Breast epithelium (tissue), 4 donors: ENCODE results near the gene EIPR1. TPM values are rescaled to one million over a fixed set of nuclear protein-coding genes. Genes with fewer than 3 reads are reported as not detected.

Experiments
- DNase-seq, 2 donors: peaks; one replicate each; pipeline ENCODE4 v3.0.0-alpha.2; 2019; ENCODE audit warnings: low spot score in 2 of 2
- H3K27ac ChIP-seq, 2 donors: fragments of 200-600 bp; sonication (generic) in 1 of 2; one replicate each; pipeline ENCODE4 v1.5.1; 2016 to 2019; ENCODE audit warnings: mild to moderate bottlenecking in 1 of 2
- H3K27me3 ChIP-seq, 2 donors: fragments of 200-600 bp; sonication (generic) in 1 of 2; one replicate each; pipeline versions ENCODE4 v1.5.1 to v1.6.0; 2017 to 2019; ENCODE audit warnings: control low read depth in 1 of 2, mild to moderate bottlenecking in 1 of 2
- H3K36me3 ChIP-seq: fragments of 200-600 bp; one replicate; pipeline ENCODE4 v1.5.1; 2019
- H3K4me1 ChIP-seq, 2 donors: fragments of 200-600 bp; sonication (generic); one replicate each; pipeline ENCODE4 v1.5.1; 2016 to 2019; ENCODE audit warnings: control low read depth in 1 of 2
- H3K4me3 ChIP-seq, 3 donors: fragments of 200-600 bp; sonication (generic); 1 replicate in 2 of 3; 2 replicates in 1 of 3; pipeline ENCODE4 v1.5.1; 2016 to 2019; ENCODE audit warnings: mild to moderate bottlenecking in 3 of 3, moderate library complexity in 2 of 3
- H3K9me3 ChIP-seq, 2 donors: fragments of 200-600 bp; sonication (generic) in 1 of 2; one replicate each; pipeline ENCODE4 v1.5.1; 2016 to 2019; ENCODE audit warnings: control low read depth in 1 of 2
- POLR2A ChIP-seq: fragments of 450-650 bp; IDR thresholded peaks from one replicate; pipeline ENCODE4 v1.6.1; 2016; ENCODE audit warnings: antibody characterized with exemption, mild to moderate bottlenecking, moderate library complexity
- POLR2AphosphoS5 ChIP-seq, 3 donors: sonication (generic); formaldehyde crosslinking; IDR thresholded peaks; one replicate each; pipeline ENCODE4 v1.6.1; 2017; ENCODE audit warnings: antibody characterized with exemption in 3 of 3
- intact Hi-C: fragments of 100-400 bp; cut with DNase I; formaldehyde crosslinking; loops from one replicate; pipeline ENCODE4 v1.15.1; 2023; ENCODE audit warnings: low total_unique reads
- total RNA-seq, 3 donors: library from RNA; depleted of rRNA; stranded (reverse); fragments of >200 nt; gene quantifications; one replicate each; pipeline ENCODE4 v1.1.0, GENCODE V29; 2016
- TF ChIP-seq, protein P1 (sequence below), 3 donors: fragments of 450-650 bp; IDR thresholded peaks; one replicate each; pipeline ENCODE4 v1.5.1; 2016 to 2017; ENCODE audit warnings: antibody characterized with exemption in 3 of 3, mild to moderate bottlenecking in 3 of 3, moderate library complexity in 3 of 3

Gene EIPR1
- total RNA-seq, 3 donors from 2014 or later, result 12.8 to 31.0 (median 23.3) TPM

DNA sequence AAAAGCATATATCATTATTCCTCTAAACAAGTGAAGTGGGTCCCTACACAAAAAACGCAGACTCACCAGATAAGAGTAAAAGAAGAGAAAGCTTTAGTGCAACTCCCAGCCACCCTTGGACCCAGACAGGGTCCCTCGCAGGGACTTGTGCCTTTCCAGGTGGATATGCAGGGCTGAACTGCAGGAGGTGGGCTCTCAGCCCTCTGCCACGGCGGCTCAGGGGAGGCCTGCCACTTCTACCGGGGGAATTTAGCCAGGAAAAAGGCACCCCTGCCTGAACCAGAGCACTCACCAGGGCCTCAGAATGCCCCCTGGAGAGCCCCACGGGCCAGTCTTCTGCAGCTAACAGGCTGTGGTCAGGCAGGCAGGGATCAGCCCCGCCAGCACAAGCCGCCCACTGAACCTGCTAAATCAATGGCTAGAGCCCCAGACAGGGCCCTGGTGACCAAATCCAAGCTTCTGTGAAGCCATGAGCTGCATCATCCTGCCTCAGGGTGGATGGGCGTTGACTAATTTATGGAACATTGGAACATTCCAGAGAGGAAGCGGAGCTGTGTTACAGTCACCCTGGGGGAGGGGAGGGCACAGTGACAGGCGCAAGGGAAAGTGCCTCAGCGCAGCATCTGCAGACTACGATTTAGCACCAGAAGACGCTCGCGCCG, 209.3 kb downstream of the EIPR1 start:
- H3K4me3 ChIP-seq, result no peak overlapping the region
- intact Hi-C loops, result no loop called here
- TF ChIP-seq POLR2A, result no peak
- TF ChIP-seq, protein P1, sequence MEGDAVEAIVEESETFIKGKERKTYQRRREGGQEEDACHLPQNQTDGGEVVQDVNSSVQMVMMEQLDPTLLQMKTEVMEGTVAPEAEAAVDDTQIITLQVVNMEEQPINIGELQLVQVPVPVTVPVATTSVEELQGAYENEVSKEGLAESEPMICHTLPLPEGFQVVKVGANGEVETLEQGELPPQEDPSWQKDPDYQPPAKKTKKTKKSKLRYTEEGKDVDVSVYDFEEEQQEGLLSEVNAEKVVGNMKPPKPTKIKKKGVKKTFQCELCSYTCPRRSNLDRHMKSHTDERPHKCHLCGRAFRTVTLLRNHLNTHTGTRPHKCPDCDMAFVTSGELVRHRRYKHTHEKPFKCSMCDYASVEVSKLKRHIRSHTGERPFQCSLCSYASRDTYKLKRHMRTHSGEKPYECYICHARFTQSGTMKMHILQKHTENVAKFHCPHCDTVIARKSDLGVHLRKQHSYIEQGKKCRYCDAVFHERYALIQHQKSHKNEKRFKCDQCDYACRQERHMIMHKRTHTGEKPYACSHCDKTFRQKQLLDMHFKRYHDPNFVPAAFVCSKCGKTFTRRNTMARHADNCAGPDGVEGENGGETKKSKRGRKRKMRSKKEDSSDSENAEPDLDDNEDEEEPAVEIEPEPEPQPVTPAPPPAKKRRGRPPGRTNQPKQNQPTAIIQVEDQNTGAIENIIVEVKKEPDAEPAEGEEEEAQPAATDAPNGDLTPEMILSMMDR (IDR thresholded peaks at IDR 0.05), result no peak
- TF ChIP-seq POLR2AphosphoS5 (IDR thresholded peaks at IDR 0.05), result no peak
- H3K36me3 ChIP-seq, result no peaks in the 10 kb centered on the region
- no peaks in the 10 kb centered on the region for H3K27me3 ChIP-seq
- DNase-seq, result no peak
- H3K27ac ChIP-seq, result no peak overlapping the region
- H3K9me3 ChIP-seq, result peaks cover 8 to 10% of the 10 kb centered on the region in 2 donors
- H3K4me1 ChIP-seq, result no peaks in the 10 kb centered on the region

DNA sequence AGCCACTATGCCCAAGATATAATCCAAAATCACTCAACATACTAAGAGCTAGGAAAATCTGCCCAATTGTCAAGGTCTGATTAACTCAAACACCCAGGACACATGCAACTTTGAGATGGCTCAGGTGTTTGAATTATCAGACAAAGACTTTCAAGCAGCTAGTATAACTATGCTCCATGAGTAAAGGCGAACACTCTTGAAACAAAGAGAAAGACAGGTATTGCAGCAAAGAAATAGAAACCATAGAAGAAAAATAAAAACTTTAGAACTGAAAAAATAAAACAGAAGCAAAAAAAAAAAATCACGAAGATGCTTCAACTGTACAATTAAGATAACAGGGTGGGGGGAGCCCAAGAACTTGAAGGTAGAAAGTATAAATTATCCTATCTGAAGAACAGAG, 214.2 kb downstream of the EIPR1 start:
- Histone ChIP-seq H3K9me3 (peaks cover 21% of the 10 kb centered on the region in 2 donors), H3K27ac (no peak overlapping the region), H3K4me1 (no peaks in the 10 kb centered on the region), H3K36me3 (no peaks in the 10 kb centered on the region), H3K27me3 (no peaks in the 10 kb centered on the region), H3K4me3 (no peak overlapping the region)
- DNase-seq, result no peak
- intact Hi-C loops, result no loop called here
- TF ChIP-seq, protein P1 (IDR thresholded peaks at IDR 0.05), result no peak
- TF ChIP-seq POLR2AphosphoS5 (IDR thresholded peaks at IDR 0.05), result no peak
- TF ChIP-seq POLR2A, result no peak

DNA sequence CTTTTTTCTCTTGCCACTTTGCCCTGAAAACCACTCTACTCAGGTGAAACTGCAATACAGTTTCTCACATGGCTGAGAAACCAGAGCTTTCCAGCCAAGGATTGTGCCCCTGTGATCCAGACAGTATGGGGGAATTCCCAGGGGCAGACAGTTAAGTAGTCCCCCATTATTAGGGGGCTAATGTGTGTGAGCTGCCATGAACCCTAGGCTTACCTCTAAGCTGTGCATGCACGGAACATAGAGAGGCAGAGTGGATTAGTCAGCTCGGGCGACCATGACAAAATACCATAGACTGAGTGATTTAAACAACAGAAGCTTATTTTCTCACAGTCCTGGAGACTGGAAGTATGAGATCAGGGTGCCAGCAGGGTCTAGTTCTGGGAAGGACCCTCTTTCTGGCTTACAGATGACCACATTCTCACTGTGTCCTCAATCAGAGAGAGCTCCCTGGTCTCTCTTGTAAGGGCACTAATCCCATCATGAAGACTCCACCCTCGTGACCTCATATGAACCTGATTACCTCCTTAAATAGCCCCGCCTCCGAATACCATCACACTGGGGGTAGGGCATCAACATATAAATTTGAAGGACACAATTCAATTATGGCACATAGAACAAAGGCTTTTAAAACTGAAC, 215.1 kb downstream of the EIPR1 start:
- no peak for DNase-seq

GRCh38 chr2:3160751-3161330, 216.8 kb downstream of the EIPR1 start:
- H3K9me3 ChIP-seq, result peaks cover 21% of the 10 kb centered on the region in 2 donors
- intact Hi-C loops, result no loop called here

More for the DNA sequence above, 215.1 kb downstream of the EIPR1 start:
- Histone ChIP-seq H3K4me1 (no peaks in the 10 kb centered on the region), H3K27me3 (no peaks in the 10 kb centered on the region), H3K36me3 (no peaks in the 10 kb centered on the region), H3K27ac (no peak overlapping the region), H3K9me3 (peaks cover 21% of the 10 kb centered on the region in 2 donors), H3K4me3 (no peak overlapping the region)
- intact Hi-C loops, result no loop called here
- TF ChIP-seq POLR2AphosphoS5 (IDR thresholded peaks at IDR 0.05), result no peak
- TF ChIP-seq, protein P1 (IDR thresholded peaks at IDR 0.05), result no peak
- TF ChIP-seq POLR2A, result no peak

More at GRCh38 chr2:3160751-3161330, 216.8 kb downstream of the EIPR1 start:
- no peak overlapping the region for H3K27ac ChIP-seq
- no peaks in the 10 kb centered on the region for H3K27me3 ChIP-seq
- no peaks in the 10 kb centered on the region for H3K36me3 ChIP-seq
- no peaks in the 10 kb centered on the region for H3K4me1 ChIP-seq
- DNase-seq, result no peak
- H3K4me3 ChIP-seq, result no peak overlapping the region
- TF ChIP-seq, protein P1 (IDR thresholded peaks at IDR 0.05), result no peak
- TF ChIP-seq POLR2A, result no peak
- no peak for TF ChIP-seq POLR2AphosphoS5 (IDR thresholded peaks at IDR 0.05)
